ENCODE data around the gene CLMP.
"Not testable (repeated sequence)": the region's sequence is repeated elsewhere in the genome, so short reads cannot be mapped to it uniquely, and the experiment has no call there.

The CLMP gene

DNA sequence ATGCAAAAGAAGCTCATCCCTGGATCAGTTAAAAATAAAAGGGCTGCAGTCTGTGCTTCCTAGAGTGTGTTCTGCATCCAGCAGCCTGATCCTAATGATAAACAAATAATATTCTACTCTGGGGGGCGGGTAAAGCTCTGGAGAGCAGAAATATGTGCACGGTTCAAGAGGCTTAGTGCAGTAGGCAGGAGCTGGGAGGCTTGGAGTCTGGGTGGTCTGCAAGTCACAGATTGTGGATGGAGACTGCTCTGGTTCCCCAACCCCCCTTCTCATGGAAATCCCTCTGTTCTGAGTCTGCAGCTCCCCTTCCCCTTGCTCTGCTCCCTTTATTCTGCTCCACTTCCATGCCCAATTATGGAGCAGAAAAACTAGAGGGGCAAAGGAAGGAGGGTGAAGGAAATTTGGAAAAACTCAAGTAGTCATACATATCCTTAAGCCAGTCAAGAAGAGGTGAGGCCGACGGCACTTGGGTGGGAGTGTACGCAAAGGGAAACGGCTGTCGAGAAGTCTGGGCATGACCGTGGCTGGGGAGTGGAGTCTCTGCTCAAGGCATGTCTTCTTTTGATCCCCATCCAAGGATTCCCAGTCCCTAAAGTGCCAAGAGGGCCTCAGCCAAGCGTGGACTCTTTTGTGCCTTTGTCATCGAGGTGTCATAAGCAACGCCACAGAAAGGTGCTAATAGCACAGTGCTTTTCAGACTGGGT is 16.3 kb upstream of the CLMP start:
- H3K9ac ChIP-seq: no peak overlapping the region
- no peak for TF ChIP-seq Cebpa-rat (IDR thresholded peaks at IDR 0.05)

DNA sequence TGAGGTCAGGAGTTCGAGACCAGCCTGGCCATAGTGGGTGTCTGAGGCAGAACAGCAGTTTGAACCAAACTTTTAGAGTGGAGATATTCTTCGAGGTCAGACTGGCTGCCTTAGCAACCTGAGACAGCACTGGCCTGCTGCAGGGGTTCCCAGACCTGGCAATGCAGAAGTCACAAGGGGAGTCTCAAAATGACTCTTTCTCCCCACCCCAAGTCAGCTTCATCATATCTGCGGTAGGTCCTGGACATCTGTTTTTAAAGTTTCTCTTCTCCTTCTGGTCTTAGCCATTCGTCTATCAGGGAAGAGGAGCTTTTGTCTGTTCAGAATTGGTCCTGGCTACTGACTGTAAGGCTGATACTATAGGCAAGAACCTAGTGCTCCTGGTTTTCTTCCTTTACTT is 14.5 kb upstream of the CLMP start:
- no peaks in the 10 kb centered on the region for H3K36me3 ChIP-seq
- H3K27me3 ChIP-seq: no peaks in the 10 kb centered on the region
- no peaks in the 10 kb centered on the region for H4K20me1 ChIP-seq
- TF ChIP-seq Cebpa-rat (IDR thresholded peaks at IDR 0.05): no peak
- H3K4me3 ChIP-seq: no peak overlapping the region
- peaks cover 0 to 16% (median 11%) of the 10 kb centered on the region in 10 experiments; a peak in 13 of 20 replicates for H3K4me1 ChIP-seq
- H3K27ac ChIP-seq: no peak overlapping the region
- H3K9ac ChIP-seq: no peak overlapping the region
- no peak overlapping the region for H3K4me2 ChIP-seq
- H3K9me3 ChIP-seq (replicated peaks in 1 of 11): no peaks in the 10 kb centered on the region

More for the DNA sequence above, 16.3 kb upstream of the CLMP start:
- H3K9me3 ChIP-seq (replicated peaks in 1 of 11): no peaks in the 10 kb centered on the region
- H3K4me2 ChIP-seq: no peak overlapping the region
- H3K36me3 ChIP-seq: no peaks in the 10 kb centered on the region
- H4K20me1 ChIP-seq: no peaks in the 10 kb centered on the region
- H3K4me1 ChIP-seq: peaks cover 0 to 14% (median 11%) of the 10 kb centered on the region in 10 experiments; a peak in 12 of 20 replicates
- H3K27me3 ChIP-seq: no peaks in the 10 kb centered on the region
- no peak overlapping the region for H3K27ac ChIP-seq
- H3K4me3 ChIP-seq: no peak overlapping the region

DNA sequence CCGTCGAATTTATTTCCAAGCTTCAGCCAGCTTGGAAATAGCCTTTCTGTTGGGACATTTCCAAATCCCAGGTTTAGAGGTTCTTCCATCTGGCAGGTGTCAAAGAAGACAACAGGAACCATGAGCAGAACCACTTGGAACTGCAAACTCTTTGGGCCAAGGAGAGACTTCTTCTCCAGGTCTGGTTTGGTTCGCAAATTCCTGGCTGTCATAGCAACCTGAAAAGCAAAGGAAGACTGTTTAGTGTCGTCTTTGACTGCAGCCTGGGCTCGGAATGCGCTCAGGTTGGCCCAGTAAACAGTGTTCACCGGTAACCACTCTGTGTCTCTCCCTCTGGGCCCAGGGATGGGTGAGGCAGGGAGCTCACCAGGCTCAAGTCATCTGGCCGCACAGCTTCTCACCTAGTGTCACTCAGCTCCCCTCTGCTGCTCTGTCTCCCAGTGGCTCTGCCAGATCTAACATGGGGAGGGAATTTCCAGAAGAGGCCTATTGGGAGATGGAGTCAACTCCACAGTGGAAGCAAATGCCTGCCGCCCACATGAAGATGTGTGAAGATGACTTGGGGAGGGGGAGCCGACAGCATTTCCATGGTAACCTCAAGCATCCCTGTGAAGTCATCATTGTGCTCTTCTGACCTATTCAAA is 11.9 kb upstream of the CLMP start:
- Histone ChIP-seq H3K4me2 (no peak overlapping the region), H3K4me3 (no peak overlapping the region), H3K9me3 (replicated peaks in 1 of 11) (no peaks in the 10 kb centered on the region), H3K36me3 (no peaks in the 10 kb centered on the region), H3K27me3 (no peaks in the 10 kb centered on the region), H4K20me1 (no peaks in the 10 kb centered on the region), H3K9ac (no peak overlapping the region), H3K4me1 (peaks cover 0 to 10% (median 5%) of the 10 kb centered on the region in 10 experiments; a peak in 18 of 20 replicates), H3K27ac (no peak overlapping the region)
- no peak for TF ChIP-seq Cebpa-rat (IDR thresholded peaks at IDR 0.05)

DNA sequence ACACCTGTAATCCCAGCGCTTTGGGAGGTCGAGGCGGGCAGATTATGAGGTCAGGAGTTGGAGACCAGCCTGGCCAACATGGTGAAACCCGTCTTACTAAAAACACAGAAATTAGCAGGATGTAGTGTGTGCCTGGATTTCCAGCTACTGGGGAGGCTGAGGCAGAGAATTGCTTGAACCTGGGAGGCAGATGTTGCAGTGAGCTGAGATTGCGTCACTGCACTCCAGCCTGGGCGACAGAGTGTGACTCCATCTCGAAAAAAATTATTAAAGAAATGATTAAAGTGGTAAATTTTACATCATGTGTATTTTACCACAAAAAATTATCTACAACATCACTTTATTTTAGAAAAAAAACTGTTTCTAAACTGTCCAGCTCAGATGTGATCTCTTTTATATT is 11.0 kb upstream of the CLMP start:
- not testable (repeated sequence) for H3K9ac ChIP-seq; H3K27me3 ChIP-seq; H3K27ac ChIP-seq; H3K9me3 ChIP-seq (replicated peaks in 1 of 11); H4K20me1 ChIP-seq; H3K36me3 ChIP-seq; H3K4me3 ChIP-seq
- peaks cover 0 to 14% (median 12%) of the 10 kb centered on the region in 10 experiments; a peak in 14 of 20 replicates for H3K4me1 ChIP-seq
- peak overlapping the region in 3 of 11 experiments; percentile 7 to 32 (median 23); a peak in 3 of 22 replicates for H3K4me2 ChIP-seq
- TF ChIP-seq Cebpa-rat (IDR thresholded peaks at IDR 0.05): peak in 3 of 11 experiments; percentile 14 to 68 (median 17); a peak in 1 of 22 replicates

DNA sequence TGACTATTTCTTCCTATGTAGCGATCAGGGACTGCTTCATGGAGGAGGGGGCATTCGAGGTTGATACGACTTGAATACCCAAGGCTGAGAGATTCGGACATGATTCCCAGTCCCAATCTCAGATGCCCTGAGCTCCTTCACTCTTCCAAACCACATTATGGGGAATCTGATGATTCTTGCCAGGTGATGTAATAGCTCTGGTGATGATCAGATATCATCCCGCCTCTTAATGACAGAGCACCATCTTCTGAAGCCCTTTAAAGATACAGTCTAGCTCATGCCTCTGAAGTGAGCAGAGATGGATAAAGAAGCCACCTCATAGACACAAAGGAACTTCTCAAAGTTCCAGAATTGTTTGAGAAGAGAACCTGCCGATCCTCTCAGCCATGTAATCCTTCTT is 8.9 kb upstream of the CLMP start:
- H3K9me3 ChIP-seq (replicated peaks in 1 of 11): no peaks in the 10 kb centered on the region
- TF ChIP-seq Cebpa-rat (IDR thresholded peaks at IDR 0.05): no peak
- no peak overlapping the region for H3K9ac ChIP-seq
- no peak overlapping the region for H3K4me3 ChIP-seq
- H3K4me2 ChIP-seq: no peak overlapping the region
- no peaks in the 10 kb centered on the region for H4K20me1 ChIP-seq
- peaks cover 0 to 16% (median 12%) of the 10 kb centered on the region in 10 experiments; a peak in 14 of 20 replicates for H3K4me1 ChIP-seq
- H3K27me3 ChIP-seq: peaks cover 0 to 4% (median under 1%) of the 10 kb centered on the region in 11 experiments; a peak in 5 of 22 replicates
- no peaks in the 10 kb centered on the region for H3K36me3 ChIP-seq
- no peak overlapping the region for H3K27ac ChIP-seq

DNA sequence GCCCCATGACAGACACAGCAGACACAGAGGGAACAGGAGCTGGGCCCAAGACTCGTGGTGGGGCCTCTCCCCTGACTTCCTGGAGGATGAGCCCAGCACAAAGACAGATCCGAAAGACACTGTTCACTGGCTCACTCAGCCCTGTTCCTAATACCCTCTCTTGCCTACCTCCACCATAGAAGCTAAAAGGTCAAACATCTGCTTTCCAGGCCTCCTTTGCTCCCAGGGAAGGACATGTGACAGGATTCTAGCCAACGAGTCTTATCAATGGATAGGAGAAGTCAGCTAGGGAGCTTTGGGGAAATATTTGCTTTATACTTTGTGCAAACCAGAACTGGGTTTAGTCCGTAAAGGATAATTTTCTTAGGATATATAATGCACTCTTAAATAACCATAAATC is 8.4 kb upstream of the CLMP start:
- Histone ChIP-seq H3K36me3 (no peaks in the 10 kb centered on the region), H3K27ac (no peak overlapping the region), H4K20me1 (no peaks in the 10 kb centered on the region), H3K4me3 (no peak overlapping the region), H3K27me3 (peaks cover 0 to 9% (median 5%) of the 10 kb centered on the region in 11 experiments; a peak in 17 of 22 replicates), H3K9ac (no peak overlapping the region), H3K9me3 (replicated peaks in 1 of 11) (no peaks in the 10 kb centered on the region), H3K4me1 (peaks cover 0 to 16% (median 12%) of the 10 kb centered on the region in 10 experiments; a peak in 14 of 20 replicates), H3K4me2 (no peak overlapping the region)
- TF ChIP-seq Cebpa-rat (IDR thresholded peaks at IDR 0.05): no peak

DNA sequence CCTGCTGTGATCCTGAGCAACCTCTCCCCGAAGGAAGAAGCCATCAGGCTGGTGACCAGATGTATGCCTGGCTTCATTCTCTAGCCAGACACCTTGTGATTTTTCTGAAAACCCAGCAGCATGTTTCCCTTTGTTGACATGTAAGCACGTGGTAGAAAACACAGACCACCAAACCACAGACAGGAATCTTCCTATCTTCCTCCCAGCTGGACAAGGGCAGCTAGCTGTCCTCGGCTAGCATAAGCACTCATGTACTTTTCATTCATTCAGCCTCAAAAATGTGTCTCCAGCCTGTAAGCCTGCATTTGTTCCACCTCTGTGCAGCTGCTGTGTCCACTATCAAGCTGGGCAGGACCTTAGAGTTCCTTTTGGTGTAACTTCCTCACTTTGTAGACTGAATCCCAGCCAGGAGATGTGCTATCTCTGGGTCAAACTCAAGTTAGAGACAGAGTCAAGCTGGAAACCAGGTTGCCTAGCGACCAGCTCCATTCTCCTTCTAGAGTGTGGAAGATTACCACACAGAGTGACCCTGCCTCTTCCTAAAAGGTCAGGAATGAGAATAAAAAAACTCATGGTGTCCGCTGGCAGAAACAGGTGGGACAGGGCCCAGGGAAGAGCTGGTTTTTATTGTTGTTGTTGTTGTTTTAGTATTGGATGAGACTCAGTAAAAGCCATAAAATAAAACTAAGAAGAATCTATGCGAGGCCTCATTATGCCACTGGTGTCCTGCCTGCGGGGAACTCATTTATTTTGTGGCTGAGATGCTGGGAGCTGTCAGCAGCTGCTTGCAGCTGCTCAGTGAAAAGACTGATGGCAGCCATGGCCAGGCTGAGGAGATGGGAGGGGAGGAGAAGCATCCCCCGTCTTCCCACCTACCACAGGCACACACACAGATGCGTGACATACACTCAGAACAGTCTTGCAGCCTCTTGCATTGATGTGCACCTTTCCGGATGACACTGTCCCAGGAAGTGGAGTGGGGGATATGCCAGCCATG is 7.4 kb upstream of the CLMP start:
- H3K4me2 ChIP-seq: peak overlapping the region in 9 of 11 experiments; percentile 9 to 63 (median 43); a peak in 15 of 22 replicates
- H4K20me1 ChIP-seq: peaks cover 0 to 6% (median 0%) of the 10 kb centered on the region in 11 experiments; a peak in 1 of 22 replicates
- H3K36me3 ChIP-seq: no peaks in the 10 kb centered on the region
- H3K4me3 ChIP-seq: no peak overlapping the region
- no peak for TF ChIP-seq Cebpa-rat (IDR thresholded peaks at IDR 0.05)
- H3K27ac ChIP-seq: no peak overlapping the region
- no peaks in the 10 kb centered on the region for H3K9me3 ChIP-seq (replicated peaks in 1 of 11)
- peaks cover 9 to 19% (median 15%) of the 10 kb centered on the region in 11 experiments for H3K27me3 ChIP-seq
- H3K9ac ChIP-seq: no peak overlapping the region
- H3K4me1 ChIP-seq: peaks cover 0 to 16% (median 12%) of the 10 kb centered on the region in 10 experiments; a peak in 17 of 20 replicates

DNA sequence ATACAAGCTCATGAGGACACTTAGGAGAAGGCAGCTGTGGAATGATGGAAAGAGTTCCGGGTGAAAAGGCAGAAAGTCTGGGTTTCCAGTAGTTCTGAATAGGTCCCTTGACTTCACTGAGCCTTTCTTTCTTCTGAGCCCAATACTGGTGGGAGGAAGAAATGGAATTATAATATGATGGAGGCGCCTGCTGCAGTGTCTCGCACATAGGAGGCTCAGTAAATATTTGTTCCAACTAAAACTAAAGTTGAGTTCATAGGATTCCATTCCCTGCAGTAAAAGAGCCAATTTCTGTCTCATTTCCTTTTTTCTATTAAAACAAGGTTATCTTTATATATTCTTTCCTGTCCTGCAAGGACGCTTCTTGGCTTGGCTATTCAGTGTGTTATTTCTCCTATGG is 5.2 kb upstream of the CLMP start:
- H3K27me3 ChIP-seq: peaks cover 31 to 41% (median 37%) of the 10 kb centered on the region in 11 experiments
- H3K9me3 ChIP-seq (replicated peaks in 1 of 11): no peaks in the 10 kb centered on the region
- no peak overlapping the region for H3K4me3 ChIP-seq
- peaks cover 11 to 29% (median 23%) of the 10 kb centered on the region in 10 experiments for H3K4me1 ChIP-seq
- peaks cover 0 to 17% (median 11%) of the 10 kb centered on the region in 11 experiments; a peak in 14 of 22 replicates for H4K20me1 ChIP-seq
- no peak overlapping the region for H3K9ac ChIP-seq
- no peak overlapping the region for H3K4me2 ChIP-seq
- H3K36me3 ChIP-seq: no peaks in the 10 kb centered on the region
- no peak for TF ChIP-seq Cebpa-rat (IDR thresholded peaks at IDR 0.05)
- H3K27ac ChIP-seq: no peak overlapping the region

Measured in BLaER1 treated with 17β-estradiol and CSF1 and Interleukin-3, amounts not matched to agents 10 nM and 100 nM (cell line).